HuH-7 (cell line): ENCODE data around the gene SPSB1.

Experiments
- DNase-seq: peaks from one replicate; pipeline ENCODE4 v3.0.0; 2011; ENCODE audit warnings: low spot score

Gene SPSB1

DNA sequence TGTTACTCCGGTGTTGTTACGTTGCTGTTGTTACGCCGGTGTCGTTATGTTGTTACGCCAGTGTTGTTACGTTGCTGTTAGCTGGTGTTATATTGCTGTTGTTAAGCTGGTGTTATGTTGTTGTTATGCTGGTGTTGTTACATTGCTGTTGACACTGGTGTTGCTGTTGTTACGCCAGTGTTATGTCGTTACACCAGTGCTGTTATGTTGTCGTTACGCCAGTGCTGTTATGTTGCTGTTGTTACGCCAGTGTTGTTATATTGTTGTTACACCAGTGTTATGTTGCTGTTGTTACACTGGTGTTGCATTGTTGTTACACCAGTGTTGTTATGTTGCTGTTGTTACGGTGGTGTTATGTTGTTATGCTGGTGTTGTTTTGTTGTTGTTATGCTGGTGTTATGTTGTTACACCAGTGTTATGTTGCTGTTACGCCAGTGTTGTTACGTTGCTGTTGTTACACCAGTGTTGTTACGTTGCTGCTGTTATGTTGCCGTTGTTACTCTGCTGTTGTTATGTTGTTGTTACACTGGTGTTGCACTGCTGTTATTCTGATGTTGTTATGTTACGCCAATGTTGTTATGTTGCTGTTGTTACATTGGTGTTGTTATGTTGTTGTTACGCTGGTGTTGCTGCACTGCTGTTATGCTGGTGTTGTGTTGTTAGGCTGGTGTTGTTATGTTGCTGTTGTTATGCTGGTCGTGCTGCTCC lies 32.5 kb upstream of the SPSB1 start:
- DNase-seq = no peak

DNA sequence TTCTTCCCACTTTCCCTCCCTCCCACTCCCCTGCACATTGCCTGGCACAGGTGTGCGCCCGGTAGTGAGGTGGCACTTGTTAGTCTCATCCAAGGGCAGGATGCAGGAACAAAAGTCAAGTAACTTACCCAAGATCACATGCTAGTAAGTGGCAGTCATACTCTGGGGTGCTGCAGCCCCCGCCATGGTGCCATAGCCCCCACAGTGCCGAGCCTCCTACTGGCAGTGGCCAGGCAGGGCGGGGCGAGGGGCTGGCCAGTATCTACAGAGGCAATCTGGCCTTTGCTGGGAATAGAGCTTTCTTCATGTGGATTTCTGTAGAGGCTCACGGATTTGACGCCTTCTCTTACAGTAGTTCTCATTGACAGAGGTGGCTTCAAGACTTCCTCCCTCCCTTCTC lies 31.2 kb upstream of the SPSB1 start:
- DNase-seq = no peak

DNA sequence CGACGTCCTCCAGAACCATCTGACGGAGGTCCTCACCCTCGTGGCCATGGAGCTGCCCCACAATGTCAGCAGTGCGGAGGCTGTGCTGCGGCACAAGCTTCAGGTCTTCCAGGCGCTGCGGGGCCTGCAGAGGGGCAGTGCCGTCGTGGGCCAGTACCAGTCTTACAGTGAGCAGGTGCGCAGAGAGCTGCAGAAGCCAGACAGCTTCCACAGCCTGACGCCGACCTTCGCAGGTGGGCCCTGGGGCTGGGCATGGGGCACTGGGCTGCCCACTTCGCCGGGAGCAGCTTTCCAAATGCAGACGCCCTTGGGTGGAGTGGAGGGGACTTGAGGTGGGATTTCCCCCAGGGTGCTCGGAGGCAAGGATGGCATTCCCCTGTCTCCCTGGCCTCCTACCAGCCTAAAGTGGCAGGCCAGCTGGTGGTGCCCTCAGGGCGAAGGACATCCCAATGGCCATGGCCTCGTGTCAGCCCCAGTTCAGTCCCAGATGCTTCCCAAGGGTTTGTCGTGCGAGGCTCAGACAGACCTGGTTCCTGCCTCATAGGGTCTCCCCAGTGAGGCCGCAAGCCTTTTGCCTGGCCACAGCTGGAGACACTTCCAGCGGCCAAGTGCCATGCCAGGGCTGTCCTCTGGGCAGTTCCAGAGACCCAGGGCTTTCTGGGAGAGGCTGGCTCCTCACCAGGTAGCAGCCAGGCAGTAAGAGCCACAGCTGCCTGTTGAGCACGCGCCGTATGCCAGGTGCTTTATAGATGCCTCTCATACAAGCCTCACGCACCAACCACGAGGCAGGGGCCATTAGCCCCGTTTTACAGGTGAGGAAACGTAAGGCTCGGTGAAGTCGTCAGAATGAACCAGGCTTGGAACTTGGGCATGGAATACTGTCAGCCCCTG lies 30.4 kb upstream of the SPSB1 start:
- no peak for DNase-seq

DNA sequence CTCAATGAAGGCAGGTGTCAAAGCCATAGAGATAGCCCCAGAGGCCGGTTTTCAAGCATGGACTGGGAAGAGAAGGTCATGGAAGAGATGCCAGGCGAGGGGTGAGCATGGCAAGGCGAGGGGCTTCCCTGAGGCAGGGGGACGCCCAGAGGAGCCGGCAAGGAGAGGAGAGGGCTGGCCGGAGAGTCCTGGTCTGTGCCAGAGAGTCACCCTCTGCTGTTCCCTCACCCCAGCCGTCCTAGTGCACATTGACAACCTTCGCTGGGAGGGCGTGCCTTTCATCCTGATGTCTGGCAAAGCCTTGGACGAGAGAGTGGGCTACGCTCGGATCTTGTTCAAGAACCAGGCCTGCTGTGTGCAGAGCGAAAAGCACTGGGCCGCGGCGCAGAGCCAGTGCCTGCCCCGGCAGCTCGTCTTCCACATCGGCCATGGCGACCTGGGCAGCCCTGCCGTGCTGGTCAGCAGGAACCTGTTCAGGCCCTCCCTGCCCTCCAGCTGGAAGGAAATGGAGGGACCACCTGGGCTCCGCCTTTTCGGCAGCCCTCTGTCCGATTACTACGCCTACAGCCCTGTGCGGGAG lies 29.3 kb upstream of the SPSB1 start:
- no peak for DNase-seq

DNA sequence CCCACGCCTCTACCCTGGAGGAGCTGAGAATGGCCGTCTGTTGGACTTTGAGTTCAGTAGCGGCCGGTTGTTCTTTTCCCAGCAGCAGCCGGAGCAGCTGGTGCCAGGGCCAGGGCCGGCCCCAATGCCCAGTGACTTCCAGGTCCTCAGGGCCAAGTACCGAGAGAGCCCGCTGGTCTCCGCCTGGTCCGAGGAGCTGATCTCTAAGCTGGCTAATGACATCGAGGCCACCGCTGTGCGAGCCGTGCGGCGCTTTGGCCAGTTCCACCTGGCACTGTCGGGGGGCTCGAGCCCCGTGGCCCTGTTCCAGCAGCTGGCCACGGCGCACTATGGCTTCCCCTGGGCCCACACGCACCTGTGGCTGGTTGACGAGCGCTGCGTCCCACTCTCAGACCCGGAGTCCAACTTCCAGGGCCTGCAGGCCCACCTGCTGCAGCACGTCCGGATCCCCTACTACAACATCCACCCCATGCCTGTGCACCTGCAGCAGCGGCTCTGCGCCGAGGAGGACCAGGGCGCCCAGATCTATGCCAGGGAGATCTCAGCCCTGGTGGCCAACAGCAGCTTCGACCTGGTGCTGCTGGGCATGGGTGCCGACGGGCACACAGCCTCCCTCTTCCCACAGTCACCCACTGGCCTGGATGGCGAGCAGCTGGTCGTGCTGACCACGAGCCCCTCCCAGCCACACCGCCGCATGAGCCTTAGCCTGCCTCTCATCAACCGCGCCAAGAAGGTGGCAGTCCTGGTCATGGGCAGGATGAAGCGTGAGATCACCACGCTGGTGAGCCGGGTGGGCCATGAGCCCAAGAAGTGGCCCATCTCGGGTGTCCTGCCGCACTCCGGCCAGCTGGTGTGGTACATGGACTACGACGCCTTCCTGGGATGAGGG lies 28.5 kb upstream of the SPSB1 start:
- DNase-seq = no peak

DNA sequence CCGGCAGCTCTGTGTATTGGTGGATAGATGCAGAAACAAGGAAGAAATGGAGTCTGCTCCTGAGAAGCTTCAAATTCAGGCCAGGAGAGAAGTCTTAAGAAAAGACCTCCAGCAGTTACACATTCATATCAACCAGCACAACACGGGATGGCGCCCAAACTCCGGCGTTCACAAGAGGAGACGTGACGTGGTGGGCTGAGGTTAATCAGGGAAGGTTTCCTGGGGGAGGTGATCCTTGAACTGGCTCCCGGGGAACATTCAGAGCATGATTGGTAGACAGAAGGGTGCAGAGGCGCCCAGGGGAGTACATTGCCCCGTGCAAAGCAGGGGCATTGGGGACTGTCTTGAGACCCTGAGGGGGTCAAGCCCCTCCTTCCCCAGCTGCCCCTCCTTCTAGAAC lies 27.7 kb upstream of the SPSB1 start:
- no peak for DNase-seq

DNA sequence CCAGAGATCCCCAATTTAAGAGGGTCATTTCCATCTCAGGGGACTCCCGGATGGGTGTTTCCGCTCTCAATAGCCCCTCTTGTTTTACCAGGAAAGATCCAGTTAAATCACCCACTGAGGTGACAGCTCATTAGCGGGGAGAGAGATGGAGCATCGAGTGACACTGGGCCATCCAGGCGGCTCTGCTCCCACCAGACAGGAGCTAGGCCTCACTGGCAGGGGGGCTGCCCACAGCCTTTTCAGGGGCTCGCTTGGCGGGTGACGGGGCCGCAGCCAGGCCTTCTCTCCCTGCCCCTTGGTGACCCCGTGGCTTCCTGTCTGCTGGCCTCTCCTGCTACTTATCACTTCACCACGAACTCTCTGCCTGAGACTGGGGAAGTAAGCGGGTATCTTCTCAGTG lies 26.7 kb upstream of the SPSB1 start:
- no peak for DNase-seq

DNA sequence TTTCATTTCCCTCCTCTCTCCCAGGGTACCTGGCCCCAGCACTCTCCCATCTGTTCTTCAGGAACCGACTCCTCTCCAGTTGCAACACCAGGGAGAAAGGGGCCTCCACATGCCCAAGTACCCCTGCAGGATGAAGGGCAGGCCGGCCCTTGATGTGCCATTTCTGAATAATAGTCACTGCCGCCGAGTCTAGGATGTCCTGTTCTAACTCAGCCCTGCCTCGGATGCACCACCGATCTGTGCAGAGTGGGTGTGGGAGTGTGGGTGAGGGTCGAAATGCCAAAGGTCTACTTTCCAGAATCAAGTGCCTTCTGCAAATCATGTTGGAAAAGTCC lies 25.4 kb upstream of the SPSB1 start:
- no peak for DNase-seq

DNA sequence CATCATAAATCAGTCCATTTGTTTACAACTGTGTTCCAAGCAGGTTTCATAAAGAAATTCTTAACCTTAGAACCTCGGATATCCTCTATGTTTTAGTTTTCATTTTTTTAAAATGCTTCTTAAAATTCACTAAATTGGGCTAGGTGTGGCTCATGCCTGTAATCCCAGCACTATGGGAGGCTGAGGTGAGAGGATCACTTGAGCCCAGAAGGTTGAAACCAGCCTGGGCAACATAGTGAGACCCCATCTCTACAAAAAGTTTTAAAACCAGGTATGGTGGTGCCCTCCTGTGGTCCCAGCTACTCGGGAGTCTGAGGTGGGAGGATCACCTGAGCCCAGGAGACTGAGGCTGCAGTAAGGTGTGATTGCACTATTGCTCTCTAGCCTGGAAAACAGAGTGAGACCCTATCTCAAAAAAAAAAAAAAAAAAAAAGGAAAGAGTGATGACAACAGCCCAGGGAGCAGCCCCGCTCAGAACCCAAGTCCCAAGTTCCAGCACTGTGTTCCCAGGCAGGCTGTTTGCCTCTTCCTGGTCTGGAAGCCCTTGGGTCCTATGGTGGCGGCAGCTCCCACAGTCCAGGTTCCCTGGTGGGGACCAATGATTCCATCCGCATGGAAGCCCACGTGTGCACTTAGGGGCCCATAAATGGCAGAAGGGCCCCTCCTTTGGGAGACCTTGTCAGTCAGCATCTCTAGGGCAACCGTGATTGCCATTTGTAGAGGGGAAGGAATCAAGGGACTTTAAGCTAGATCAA lies 24.7 kb upstream of the SPSB1 start:
- no peak for DNase-seq

DNA sequence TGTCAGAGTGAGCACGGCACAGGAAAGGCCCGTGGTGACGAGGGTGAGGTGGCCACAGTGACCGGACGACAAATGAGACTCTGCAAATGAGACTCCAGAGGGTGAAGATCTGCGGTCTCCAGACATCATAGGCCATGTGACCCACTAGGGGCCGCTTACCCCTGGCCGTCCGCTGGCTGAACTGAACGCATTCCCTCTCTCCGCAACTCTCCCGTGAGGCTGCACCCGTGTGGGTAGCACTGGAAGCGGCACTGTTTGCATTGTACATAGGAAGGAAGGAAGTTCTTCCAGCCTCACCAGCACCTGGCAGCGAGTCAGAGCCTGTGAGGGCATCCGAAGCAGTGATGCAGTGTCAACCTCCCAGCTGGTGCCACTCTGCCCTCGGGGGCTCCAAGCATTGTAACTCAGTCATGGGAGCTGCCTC lies 23.6 kb upstream of the SPSB1 start:
- no peak for DNase-seq

DNA sequence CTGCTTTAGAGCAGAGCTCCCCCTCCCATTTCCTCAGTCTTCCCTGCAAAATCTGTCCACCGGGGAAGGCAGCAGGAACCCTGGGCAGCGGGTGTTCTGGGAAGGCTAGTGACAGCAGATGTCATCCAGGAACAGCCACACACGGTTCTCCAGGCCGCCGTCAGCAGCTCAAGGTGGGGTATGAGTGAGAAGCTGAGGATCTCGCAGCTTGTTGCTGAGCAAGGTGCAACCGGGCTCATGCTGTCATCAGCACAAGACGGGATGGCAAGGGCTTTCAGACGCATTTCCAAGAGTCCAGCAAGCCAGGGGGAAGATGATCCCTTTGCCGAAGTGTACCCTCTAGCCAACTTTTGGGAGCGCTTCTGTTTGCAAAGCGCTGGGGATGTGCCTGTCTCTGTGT lies 23.0 kb upstream of the SPSB1 start:
- no peak for DNase-seq

DNA sequence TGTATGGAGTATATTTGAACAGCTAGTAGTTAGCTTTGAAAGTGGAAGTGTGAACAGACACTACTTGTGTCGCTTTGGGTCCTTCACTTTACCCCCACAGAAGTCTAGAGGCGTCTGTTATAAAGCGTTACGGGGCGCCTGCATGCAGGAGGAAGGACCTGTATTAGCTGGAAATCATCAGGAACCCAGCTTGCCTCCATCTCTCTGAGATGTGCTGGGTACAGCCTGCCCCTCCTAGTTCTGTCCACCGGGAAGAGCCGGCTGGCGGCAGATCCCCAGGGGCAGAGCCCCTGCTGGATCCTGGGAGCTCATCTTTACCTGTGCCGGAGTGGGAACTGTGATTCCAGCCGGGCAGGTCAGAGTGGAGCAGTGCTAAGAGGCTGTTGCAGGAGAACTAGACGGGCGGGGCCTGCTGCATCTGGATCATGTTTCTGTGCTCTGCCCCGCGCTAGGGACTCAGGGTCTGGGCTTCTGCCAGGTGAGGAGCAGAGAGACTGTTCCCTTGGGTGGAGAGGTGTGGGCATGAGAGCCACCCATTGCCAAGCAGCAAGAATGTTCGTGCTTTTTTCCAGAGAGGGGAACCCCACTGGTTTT lies 22.3 kb upstream of the SPSB1 start:
- no peak for DNase-seq

DNA sequence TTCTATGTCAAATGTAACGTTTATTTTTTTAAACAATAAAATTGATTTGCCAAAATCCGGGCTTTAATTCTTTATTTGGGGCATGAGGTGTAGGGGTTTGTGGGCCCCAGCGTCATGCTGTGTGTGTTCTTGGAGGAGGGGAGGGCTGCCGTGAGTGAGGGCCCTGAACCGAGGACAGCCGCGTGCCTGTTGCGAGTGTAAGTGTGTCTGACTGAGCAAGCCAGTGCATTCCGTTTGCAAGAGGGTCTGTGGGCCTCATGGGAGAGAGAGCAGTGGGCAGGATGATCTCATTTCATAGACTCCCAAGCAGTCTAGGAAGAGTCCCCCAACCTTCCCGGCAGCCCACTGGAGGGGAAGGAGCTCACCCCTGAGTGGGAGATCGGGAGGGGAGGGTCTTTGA lies 21.4 kb upstream of the SPSB1 start:
- DNase-seq = no peak

DNA sequence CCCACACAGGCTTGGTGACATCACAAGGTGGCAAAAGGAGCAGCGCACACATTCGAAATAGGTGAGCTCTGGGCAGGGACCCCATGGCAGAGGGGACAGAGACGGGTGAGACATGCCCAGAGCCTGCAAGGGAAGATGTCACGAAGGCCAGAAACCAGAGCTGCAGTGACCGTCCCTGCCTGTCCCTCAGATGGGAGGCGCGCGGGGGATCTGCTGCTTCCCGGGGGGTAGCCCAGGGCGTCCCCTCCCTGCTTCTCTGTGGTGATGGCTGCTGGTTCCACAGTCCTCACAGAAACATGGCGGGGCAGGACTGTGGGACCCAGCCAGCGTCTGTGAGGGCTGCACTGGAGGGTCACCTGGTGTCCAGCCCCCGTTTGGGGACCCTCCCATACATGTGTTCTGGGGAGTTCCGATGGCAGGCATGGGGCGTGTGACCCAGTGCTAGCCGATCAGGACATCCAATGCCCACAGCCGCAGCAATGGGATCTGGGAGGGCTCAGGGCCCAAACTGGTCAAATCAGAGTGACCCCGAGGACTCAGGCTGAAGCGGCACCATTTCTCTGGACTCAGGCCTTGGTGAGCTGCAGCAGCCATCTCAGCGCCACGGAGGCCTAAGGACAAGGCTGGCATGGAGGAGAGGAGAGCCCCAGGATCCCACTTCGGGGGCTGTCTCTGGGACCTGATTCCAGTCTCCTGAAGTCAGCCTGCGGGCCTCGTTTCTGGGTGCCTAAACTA lies 20.7 kb upstream of the SPSB1 start:
- DNase-seq = no peak

DNA sequence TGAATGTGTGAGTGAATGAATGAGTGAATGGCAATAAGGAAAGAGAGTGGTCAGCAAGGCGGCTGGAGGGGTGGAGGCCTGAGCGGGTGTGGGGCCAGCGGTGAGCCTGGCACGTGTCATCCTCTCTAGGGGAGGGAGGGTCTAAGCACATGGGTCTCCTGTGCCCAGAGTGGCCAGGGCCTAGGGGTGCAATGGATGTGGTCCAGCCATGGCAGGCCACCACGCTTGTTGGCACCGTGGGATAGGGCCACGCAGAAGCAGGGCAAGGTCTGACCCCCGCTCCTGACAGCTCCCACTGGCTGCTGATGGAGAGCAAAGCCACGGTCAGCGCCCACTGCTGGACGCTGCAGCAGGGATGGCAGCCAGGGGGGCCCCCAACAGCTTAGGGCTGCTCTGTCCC lies 19.5 kb upstream of the SPSB1 start:
- DNase-seq = no peak

DNA sequence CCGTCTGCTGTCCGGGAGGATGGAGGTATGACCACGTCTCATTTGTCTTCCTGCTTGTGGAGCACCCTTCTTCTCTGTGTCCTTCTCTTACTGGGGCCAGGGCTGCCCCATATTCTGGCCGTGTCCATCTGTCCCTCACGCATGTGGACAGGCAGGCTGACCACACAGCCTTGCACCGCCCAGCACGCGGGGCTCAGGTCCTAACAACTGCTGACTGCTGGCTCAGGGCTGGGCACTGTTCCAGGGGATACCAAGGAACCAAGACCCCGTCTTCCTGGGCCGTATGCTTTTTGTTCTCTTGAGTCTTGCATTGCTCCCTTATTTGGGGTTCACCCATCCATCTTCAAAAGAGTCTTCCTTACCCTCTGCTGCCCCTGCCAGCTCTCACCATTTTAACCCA lies 17.5 kb upstream of the SPSB1 start:
- DNase-seq = no peak

DNA sequence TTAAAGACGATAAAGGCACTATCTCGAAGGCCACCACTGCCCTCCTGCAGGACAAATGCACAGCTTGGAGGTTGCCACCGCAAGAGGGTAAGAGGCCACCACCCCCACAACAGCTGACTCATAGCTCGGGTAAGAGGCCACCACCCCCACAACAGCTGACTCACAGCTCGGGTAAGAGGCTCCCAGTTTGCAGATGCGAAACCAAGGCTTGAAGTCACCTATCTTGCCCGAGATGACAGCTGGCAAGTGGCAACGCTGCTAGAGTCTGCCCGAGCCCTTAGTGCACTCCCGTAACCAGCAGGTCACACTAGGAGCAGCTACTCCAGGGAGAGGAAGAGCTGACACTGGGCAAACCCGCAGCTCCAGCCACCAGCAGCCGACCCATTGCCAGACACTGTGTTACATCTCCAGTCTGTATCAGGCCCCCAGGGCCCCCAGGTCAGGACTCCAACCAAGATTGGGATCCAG lies 17.1 kb upstream of the SPSB1 start:
- no peak for DNase-seq

DNA sequence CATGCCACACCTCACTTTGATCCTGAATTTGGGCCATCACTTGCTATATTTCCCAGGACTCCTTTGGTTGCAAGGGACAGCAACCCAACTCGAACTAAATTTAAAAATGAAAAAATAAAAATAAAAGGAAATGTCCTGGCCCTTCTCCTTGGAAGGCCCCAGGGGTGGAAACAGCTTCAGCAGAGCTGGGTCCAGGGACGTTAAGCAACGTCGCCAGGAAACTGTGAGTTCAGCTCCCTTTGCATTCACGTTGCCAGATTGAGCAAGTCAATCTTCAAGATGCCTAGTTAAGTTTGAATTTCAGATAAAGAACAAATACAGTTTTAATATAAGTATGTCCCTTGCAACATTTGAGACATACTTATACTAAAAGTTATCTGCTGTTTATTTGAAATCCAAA lies 14.6 kb upstream of the SPSB1 start:
- DNase-seq = no peak

DNA sequence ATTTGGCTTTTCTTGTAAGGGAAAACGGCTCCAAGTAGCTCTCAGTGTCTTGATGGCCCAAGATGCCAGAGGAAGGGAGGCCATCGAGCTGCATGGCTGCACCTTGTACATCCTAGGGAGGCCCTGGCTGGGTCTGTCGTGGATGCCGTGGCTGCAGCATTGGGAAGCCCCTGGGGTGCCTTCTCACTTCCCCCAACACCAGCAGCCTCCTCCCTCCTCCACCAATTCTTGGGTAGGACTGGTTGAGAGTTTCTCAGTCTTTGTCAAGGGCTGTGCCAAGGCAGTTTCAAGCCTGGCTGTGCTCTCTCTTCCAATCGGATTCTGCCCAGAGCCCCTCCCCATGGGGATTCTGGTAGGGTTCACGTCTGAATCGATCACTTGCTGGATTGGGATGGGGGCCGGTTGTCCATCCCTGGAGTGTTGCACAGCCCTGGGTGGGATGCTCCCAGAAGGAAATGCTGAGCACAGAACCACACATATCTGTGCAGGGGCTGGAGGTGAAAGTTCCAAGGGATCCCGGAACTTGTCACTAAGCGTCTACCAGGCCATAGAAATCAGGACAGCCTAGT lies 14.0 kb upstream of the SPSB1 start:
- no peak for DNase-seq
